Stimulated activated CD8-positive, alpha-beta memory T cell treated with anti-CD3 and anti-CD28 coated beads, Interleukin-7, amount 100 ng/mL, for 48 hours (primary cell): ENCODE results near the gene PTPRD.

ENCODE experiments used
- DNase-seq, 2 donors: peaks; one replicate each; pipeline ENCODE4 v3.0.0-alpha.2; 2020; ENCODE audit warnings: low read depth in 1 of 2; ENCODE audit errors: extremely low read depth in 1 of 2

PTPRD gene

GRCh38 chr9:8628791-8629190 is 1984.0 kb downstream of the PTPRD start:
- DNase-seq: no peak

GRCh38 chr9:8627976-8628679 is 1984.7 kb downstream of the PTPRD start:
- no peak for DNase-seq

GRCh38 chr9:8622871-8623270 is 1989.9 kb downstream of the PTPRD start:
- DNase-seq: no peak

GRCh38 chr9:8622222-8622802 is 1990.5 kb downstream of the PTPRD start:
- DNase-seq: no peak

- DNase-seq: no peak
Observed at GRCh38 chr9:8621416-8621815, 1991.4 kb downstream of the PTPRD start.

- DNase-seq: no peak
Observed at GRCh38 chr9:8616414-8616813, 1996.4 kb downstream of the PTPRD start.

GRCh38 chr9:8614926-8615440 is 1997.8 kb downstream of the PTPRD start:
- DNase-seq: no peak

- DNase-seq: no peak
Observed at GRCh38 chr9:8613346-8613825, 1999.4 kb downstream of the PTPRD start.

- DNase-seq: no peak
Observed at GRCh38 chr9:8611153-8611552, 2001.6 kb downstream of the PTPRD start.

GRCh38 chr9:8610256-8610655 is 2002.5 kb downstream of the PTPRD start:
- DNase-seq: no peak

GRCh38 chr9:8605096-8605495 is 2007.7 kb downstream of the PTPRD start:
- no peak for DNase-seq

GRCh38 chr9:8604201-8604600 is 2008.6 kb downstream of the PTPRD start:
- DNase-seq: no peak

- no peak for DNase-seq
Observed at GRCh38 chr9:8600914-8601680, 2011.7 kb downstream of the PTPRD start.

GRCh38 chr9:8599937-8600336 is 2012.9 kb downstream of the PTPRD start:
- no peak for DNase-seq

GRCh38 chr9:8589476-8589875 is 2023.3 kb downstream of the PTPRD start:
- DNase-seq: no peak

GRCh38 chr9:8585036-8585435 is 2027.8 kb downstream of the PTPRD start:
- no peak for DNase-seq

GRCh38 chr9:8579661-8580060 is 2033.1 kb downstream of the PTPRD start:
- no peak for DNase-seq

GRCh38 chr9:8576741-8577140 is 2036.1 kb downstream of the PTPRD start:
- DNase-seq: no peak

GRCh38 chr9:8574846-8575245 is 2038.0 kb downstream of the PTPRD start:
- DNase-seq: no peak

GRCh38 chr9:8572209-8572608 is 2040.6 kb downstream of the PTPRD start:
- no peak for DNase-seq

GRCh38 chr9:8571643-8572042 is 2041.2 kb downstream of the PTPRD start:
- DNase-seq: no peak

- DNase-seq: no peak
Observed at GRCh38 chr9:8570776-8571175, 2042.0 kb downstream of the PTPRD start.
